Trophoblast cell (in vitro differentiated cells and primary cell): Measurements from ENCODE around the gene DTYMK.

Source experiments
- DNase-seq, 2 donors: peaks; one replicate each; pipeline ENCODE4 v3.0.0-alpha.2; 2016
- H2AFZ ChIP-seq: 2 replicates; pipeline ENCODE4 v1.6.1; 2013; ENCODE audit warnings: low read length, moderate library complexity, mild to moderate bottlenecking; ENCODE audit not compliant: insufficient read depth, poor library complexity
- H2AK5ac ChIP-seq: 2 replicates; pipeline ENCODE4 v1.6.1; 2013; ENCODE audit warnings: mild to moderate bottlenecking, low read length
- H2BK120ac ChIP-seq: 2 replicates; pipeline ENCODE4 v1.6.1; 2013; ENCODE audit warnings: low read length, mild to moderate bottlenecking, moderate library complexity; ENCODE audit not compliant: insufficient read depth, poor library complexity
- H2BK12ac ChIP-seq: 2 replicates; pipeline ENCODE4 v1.6.1; 2013; ENCODE audit warnings: mild to moderate bottlenecking, low read length, moderate library complexity
- H2BK5ac ChIP-seq: 2 replicates; pipeline ENCODE4 v1.6.1; 2013; ENCODE audit warnings: low read length, low read depth, moderate library complexity, mild to moderate bottlenecking; ENCODE audit not compliant: poor library complexity
- H3K14ac ChIP-seq: 2 replicates; pipeline ENCODE4 v1.6.1; 2013; ENCODE audit warnings: mild to moderate bottlenecking, low read length
- H3K18ac ChIP-seq: 2 replicates; pipeline ENCODE4 v1.6.1; 2013; ENCODE audit warnings: mild to moderate bottlenecking, low read length
- H3K23ac ChIP-seq: 2 replicates; pipeline ENCODE4 v1.6.1; 2013; ENCODE audit warnings: low read length
- H3K27ac ChIP-seq: 2 replicates; pipeline ENCODE4 v1.5.1; 2013; ENCODE audit warnings: low read depth, mild to moderate bottlenecking, inconsistent platforms, low read length, moderate library complexity
- H3K27me3 ChIP-seq: 2 replicates; pipeline ENCODE4 v1.6.1; 2013; ENCODE audit warnings: inconsistent platforms, mild to moderate bottlenecking, low read length, moderate library complexity; ENCODE audit not compliant: insufficient read depth
- H3K36me3 ChIP-seq, 2 experiments: 1 replicate in 1 of 2; 2 replicates in 1 of 2; pipeline ENCODE4 v1.6.1; 2013; ENCODE audit warnings: low read length in 2 of 2, mild to moderate bottlenecking in 2 of 2, moderate library complexity in 1 of 2; ENCODE audit not compliant: insufficient read depth in 2 of 2, control insufficient read depth in 1 of 2
- H3K4ac ChIP-seq: 2 replicates; pipeline ENCODE4 v1.6.1; 2013; ENCODE audit warnings: low read depth, mild to moderate bottlenecking, low read length, moderate library complexity
- H3K4me1 ChIP-seq, 2 experiments: 1 replicate in 1 of 2; 2 replicates in 1 of 2; pipeline ENCODE4 v1.6.1; 2013; ENCODE audit warnings: low read length in 2 of 2, mild to moderate bottlenecking in 2 of 2, moderate library complexity in 1 of 2; ENCODE audit not compliant: insufficient read depth in 2 of 2, control insufficient read depth in 1 of 2
- H3K4me2 ChIP-seq: 2 replicates; pipeline ENCODE4 v1.6.1; 2013; ENCODE audit warnings: inconsistent platforms, mild to moderate bottlenecking, low read length, moderate library complexity
- H3K4me3 ChIP-seq: 2 replicates; pipeline ENCODE4 v1.5.1; 2013; ENCODE audit warnings: mild to moderate bottlenecking, low read depth, low read length, inconsistent platforms
- H3K79me1 ChIP-seq: one replicate; pipeline ENCODE4 v1.6.1; 2013; ENCODE audit warnings: low read length
- H3K79me2 ChIP-seq: 2 replicates; pipeline ENCODE4 v1.6.1; 2013; ENCODE audit warnings: low read length, mild to moderate bottlenecking; ENCODE audit not compliant: control insufficient read depth, insufficient read depth, poor library complexity
- H3K9ac ChIP-seq: 2 replicates; pipeline ENCODE4 v1.6.1; 2013; ENCODE audit warnings: mild to moderate bottlenecking, low read length
- H3K9me3 ChIP-seq: 2 replicates; pipeline ENCODE4 v1.6.1; 2013; ENCODE audit warnings: low read depth, mild to moderate bottlenecking, control low read depth, inconsistent platforms, low read length; ENCODE audit not compliant: insufficient read depth
- H4K12ac ChIP-seq: 2 replicates; pipeline ENCODE4 v1.6.1; 2013; ENCODE audit warnings: low read depth, mild to moderate bottlenecking, low read length, moderate library complexity
- H4K8ac ChIP-seq: 2 replicates; pipeline ENCODE4 v1.6.1; 2013; ENCODE audit warnings: low read depth, mild to moderate bottlenecking, low read length, moderate library complexity
- H4K91ac ChIP-seq: one replicate; pipeline ENCODE4 v1.6.1; 2013; ENCODE audit warnings: low read depth, mild to moderate bottlenecking, low read length, moderate library complexity
- WGBS: extraction: QIAGEN DNeasy Blood & Tissue Kit; methylation state at CpG from one replicate; pipeline ENCODE4 v1.1.7; 2013; ENCODE audit warnings: missing lambda C conversion rate; ENCODE audit not compliant: insufficient read length, insufficient coverage; ENCODE audit errors: extremely low coverage; 5-methylcytosine and 5-hydroxymethylcytosine counted together

The DTYMK gene

GRCh38 chr2:241638940-241639339, 47.7 kb downstream of the DTYMK start:
- Histone ChIP-seq H3K4ac (peak overlapping the region; percentile 25), H2AK5ac (no peak overlapping the region), H3K4me1 (peaks cover 3 to 6% of the 10 kb centered on the region in 2 experiments), H3K9me3 (peaks cover 2% of the 10 kb centered on the region), H4K8ac (no peak overlapping the region), H3K9ac (no peak overlapping the region), H2BK5ac (no peak overlapping the region), H3K4me2 (no peak overlapping the region), H4K91ac (no peak overlapping the region), H3K23ac (no peak overlapping the region), H3K18ac (no peak overlapping the region), H3K79me1 (peaks cover 11% of the 10 kb centered on the region), H2BK12ac (no peak overlapping the region), H3K36me3 (peaks cover 9 to 16% of the 10 kb centered on the region in 2 experiments), H3K79me2 (peaks cover 17% of the 10 kb centered on the region), H2BK120ac (no peak overlapping the region), H2AFZ (no peak overlapping the region), H3K27me3 (no peaks in the 10 kb centered on the region), H4K12ac (no peak overlapping the region), H3K14ac (no peak overlapping the region), H3K4me3 (no peak overlapping the region), H3K27ac (no peak overlapping the region)
- no CpG with 5 or more reads among the region's 14 CpGs for WGBS
- DNase-seq = no peak

GRCh38 chr2:241637795-241638660, 48.6 kb downstream of the DTYMK start:
- H3K18ac ChIP-seq = peak overlapping the region; percentile 27
- no peak overlapping the region for H2AK5ac ChIP-seq
- H3K23ac ChIP-seq = no peak overlapping the region
- H3K9ac ChIP-seq = peak overlapping the region; percentile 89
- peaks cover 11% of the 10 kb centered on the region for H3K79me1 ChIP-seq
- no peak overlapping the region for H2BK12ac ChIP-seq
- peaks cover 16 to 24% of the 10 kb centered on the region in 2 experiments for H3K36me3 ChIP-seq
- peak overlapping the region; percentile 32 for H3K27ac ChIP-seq
- peak overlapping the region; percentile 64 for H4K91ac ChIP-seq
- DNase-seq = peak in 1 of 2 donors; percentile 40
- H4K12ac ChIP-seq = peak overlapping the region; percentile 89
- H2BK5ac ChIP-seq = peak overlapping the region; percentile 74
- H3K4me1 ChIP-seq = peaks cover 3 to 6% of the 10 kb centered on the region in 2 experiments
- H2AFZ ChIP-seq = peak overlapping the region; percentile 82
- H3K4me3 ChIP-seq = peak overlapping the region; percentile 98
- peaks cover 2% of the 10 kb centered on the region for H3K9me3 ChIP-seq
- H3K79me2 ChIP-seq = peaks cover 17% of the 10 kb centered on the region
- H2BK120ac ChIP-seq = peak overlapping the region; percentile 33
- H3K4ac ChIP-seq = peak overlapping the region; percentile 56
- peak overlapping the region; percentile 86 for H3K14ac ChIP-seq
- H3K4me2 ChIP-seq = peak overlapping the region; percentile 87
- H4K8ac ChIP-seq = peak overlapping the region; percentile 81
- WGBS = no CpG with 5 or more reads among the region's 67 CpGs
- H3K27me3 ChIP-seq = no peaks in the 10 kb centered on the region

DNA sequence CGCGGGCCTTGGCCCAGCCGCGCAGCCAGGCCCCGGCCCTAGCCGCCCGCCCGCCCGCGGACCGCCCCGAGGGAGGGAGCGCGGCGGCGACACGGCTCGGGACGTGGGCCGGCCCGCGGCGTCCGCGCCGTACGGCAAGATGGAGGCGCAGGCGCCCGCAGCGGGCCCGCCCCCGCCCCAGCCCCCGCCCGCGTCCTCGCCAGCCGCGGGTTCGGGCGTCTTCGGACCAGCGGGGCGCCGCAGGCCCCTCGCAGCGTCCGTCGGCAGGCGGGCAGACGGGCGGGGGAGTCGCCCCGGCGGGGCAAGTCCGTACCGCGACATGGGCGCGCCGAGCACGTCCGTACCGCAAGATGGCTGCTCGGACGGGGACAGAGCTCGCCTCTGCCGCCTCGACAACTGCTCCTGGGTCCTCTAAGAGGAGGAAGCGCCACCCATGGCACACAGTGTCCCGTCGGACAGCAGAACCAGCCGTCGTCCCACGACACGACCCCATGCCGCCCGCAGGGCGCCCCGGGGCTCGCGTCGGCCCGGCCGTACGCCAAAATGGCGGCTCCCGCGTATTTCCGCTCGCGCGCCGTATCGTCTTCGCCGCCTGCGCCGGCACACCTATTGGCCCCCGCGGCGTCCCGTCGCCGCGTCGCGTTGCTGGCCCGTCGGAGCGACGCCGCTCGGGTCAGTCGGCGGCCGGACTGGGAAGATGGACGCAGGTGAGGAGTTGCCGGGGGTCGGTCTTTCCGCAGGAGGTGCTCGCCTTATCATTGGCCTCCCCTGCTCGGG, 49.4 kb downstream of the DTYMK start, which contains the start of the genes ATG4B and THAP4:
Gene ATG4B, plus strand, starts transcription at position 676 of the 777 bp plus-strand sequence. Its CDS starts 22 bp downstream, at position 698.
Gene THAP4, minus strand, starts transcription at position 141 of the 777 bp plus-strand sequence. CDS start 141 bp downstream, outside the sequence.
- Histone ChIP-seq H2BK5ac (peak within 1 kb of the TSS; percentile 98), H3K9me3 (peaks cover 3% of the 10 kb centered on the region), H3K27me3 (no peaks in the 10 kb centered on the region), H3K4me1 (peaks cover 3 to 6% of the 10 kb centered on the region in 2 experiments), H3K79me2 (peaks cover 17% of the 10 kb centered on the region), H3K27ac (peak within 1 kb of the TSS; percentile 96), H2BK12ac (peak within 1 kb of the TSS; percentile 37), H4K12ac (peak within 1 kb of the TSS; percentile 99), H3K23ac (no peak within 1 kb of the TSS), H3K4me3 (peak within 1 kb of the TSS; percentile 98), H3K4ac (peak within 1 kb of the TSS; percentile 97), H4K91ac (peak within 1 kb of the TSS; percentile 98), H2BK120ac (peak within 1 kb of the TSS; percentile 97), H3K79me1 (peaks cover 11% of the 10 kb centered on the region), H4K8ac (peak within 1 kb of the TSS; percentile 97), H3K9ac (peak within 1 kb of the TSS; percentile 89), H2AFZ (peak within 1 kb of the TSS; percentile 82), H2AK5ac (no peak within 1 kb of the TSS), H3K36me3 (peaks cover 23 to 30% of the 10 kb centered on the region in 2 experiments), H3K14ac (peak within 1 kb of the TSS; percentile 99), H3K4me2 (peak within 1 kb of the TSS; percentile 94), H3K18ac (peak within 1 kb of the TSS; percentile 98)
- DNase-seq = peak; percentile 79 to 87
- WGBS = no CpG with 5 or more reads among the region's 123 CpGs
